GM21717 (cell line): Measurements from ENCODE around the gene RPLP2.
A peak's percentile ranks its signal among the peaks of the same experiment; 100 is the strongest.

Experiments
- ATAC-seq: cut with Tn5 transposase; IDR thresholded peaks from one replicate; pipeline ENCODE4 v1.9.1; 2021; ENCODE audit warnings: mild to moderate bottlenecking, moderate library complexity; ENCODE audit not compliant: unreplicated experiment

RPLP2 gene

GRCh38 chr11:773425-773824 is 36.3 kb upstream of the RPLP2 start:
- no peak for ATAC-seq

GRCh38 chr11:773830-774229 is 35.9 kb upstream of the RPLP2 start:
- ATAC-seq = no peak

GRCh38 chr11:774873-775592 is 34.7 kb upstream of the RPLP2 start:
- no peak for ATAC-seq

- ATAC-seq = no peak
Measured at GRCh38 chr11:776263-776560, 33.6 kb upstream of the RPLP2 start.

GRCh38 chr11:776561-777287 is 33.0 kb upstream of the RPLP2 start:
- peak; percentile 23 for ATAC-seq

GRCh38 chr11:777288-778255 is 32.2 kb upstream of the RPLP2 start, which contains the start of gene GATD1:
TSS of gene GATD1 (minus strand) at chr11:777487. CDS start at chr11:777462, 25 bp downstream.
- ATAC-seq = peak; percentile 61

- no peak for ATAC-seq
Measured at GRCh38 chr11:778976-779954, 30.5 kb upstream of the RPLP2 start.

- ATAC-seq = no peak
Measured at GRCh38 chr11:779955-780532, 29.7 kb upstream of the RPLP2 start.

GRCh38 chr11:782264-783174 is 27.2 kb upstream of the RPLP2 start:
- ATAC-seq = no peak

- no peak for ATAC-seq
Measured at GRCh38 chr11:783581-784015, 26.2 kb upstream of the RPLP2 start.

- ATAC-seq = no peak
Measured at GRCh38 chr11:786235-787083, 23.3 kb upstream of the RPLP2 start.

GRCh38 chr11:787084-787675 is 22.6 kb upstream of the RPLP2 start:
- ATAC-seq = no peak

- ATAC-seq = no peak
Measured at GRCh38 chr11:788009-788640, 21.6 kb upstream of the RPLP2 start.

- no peak for ATAC-seq
Measured at GRCh38 chr11:788953-789940, 20.5 kb upstream of the RPLP2 start.

GRCh38 chr11:789943-790342 is 19.8 kb upstream of the RPLP2 start, which contains the start of gene CEND1:
TSS of gene CEND1 (minus strand) at chr11:790090. CDS start at chr11:788576, 1,514 bp downstream.
- no peak for ATAC-seq
